Peyer's patch (tissue), 4 donors: ENCODE results near the gene C19orf73. TPM values are rescaled to one million over a fixed set of nuclear protein-coding genes. Genes with fewer than 3 reads are reported as not detected.
A peak's percentile ranks its signal among the peaks of the same experiment; 100 is the strongest.
"Not testable (repeated sequence)": the region's sequence is repeated elsewhere in the genome, so short reads cannot be mapped to it uniquely, and the experiment has no call there.

Experiments
- DNase-seq, 3 donors: peaks; one replicate each; pipeline ENCODE4 v3.0.0-alpha.2; 2017 to 2019
- H3K27ac ChIP-seq, 4 donors: fragments of 200-600 bp; sonication (generic); one replicate each; pipeline ENCODE4 v1.5.1; 2016 to 2019
- H3K27me3 ChIP-seq, 2 donors: fragments of 200-600 bp; sonication (generic); one replicate each; pipeline ENCODE4 v1.5.1; 2019
- H3K36me3 ChIP-seq, 3 donors: fragments of 200-600 bp; sonication (generic); one replicate each; pipeline ENCODE4 v1.5.1; 2016 to 2019
- H3K4me1 ChIP-seq, 4 donors: fragments of 200-600 bp; sonication (generic); one replicate each; pipeline ENCODE4 v1.5.1; 2016 to 2019
- H3K4me3 ChIP-seq, 4 donors: fragments of 200-600 bp; sonication (generic); 1 replicate in 3 of 4; 2 replicates in 1 of 4; pipeline ENCODE4 v1.5.1; 2016 to 2019; ENCODE audit warnings: mild to moderate bottlenecking in 1 of 4
- H3K9me3 ChIP-seq, 4 donors: fragments of 200-600 bp; sonication (generic); one replicate each; pipeline ENCODE4 v1.5.1; 2016 to 2019; ENCODE audit warnings: mild to moderate bottlenecking in 1 of 4
- POLR2A ChIP-seq, 2 donors: fragments of 450-650 bp; IDR thresholded peaks; one replicate each; pipeline ENCODE4 v1.5.1; 2017; ENCODE audit warnings: antibody characterized with exemption in 2 of 2, mild to moderate bottlenecking in 2 of 2, moderate library complexity in 2 of 2
- total RNA-seq, 4 donors: library from RNA; depleted of rRNA; stranded (reverse); fragments of >200 nt; gene quantifications; one replicate each; pipeline ENCODE4 v1.1.0, GENCODE V29; 2016
- TF ChIP-seq, protein P1 (sequence below), 6 experiments: fragments of 450-650 bp in 4 of 6; fragments of 200-600 bp in 2 of 6; sonication (generic) in 1 of 6; IDR thresholded peaks; one replicate each; pipeline ENCODE4 v1.5.1; 2017 to 2019; ENCODE audit warnings: antibody characterized with exemption in 6 of 6, mild to moderate bottlenecking in 3 of 6, moderate library complexity in 1 of 6

The C19orf73 gene
- total RNA-seq, 4 donors from 2014 or later = 3.6 to 6.1 (median 4.6) TPM; not detected in 1

DNA sequence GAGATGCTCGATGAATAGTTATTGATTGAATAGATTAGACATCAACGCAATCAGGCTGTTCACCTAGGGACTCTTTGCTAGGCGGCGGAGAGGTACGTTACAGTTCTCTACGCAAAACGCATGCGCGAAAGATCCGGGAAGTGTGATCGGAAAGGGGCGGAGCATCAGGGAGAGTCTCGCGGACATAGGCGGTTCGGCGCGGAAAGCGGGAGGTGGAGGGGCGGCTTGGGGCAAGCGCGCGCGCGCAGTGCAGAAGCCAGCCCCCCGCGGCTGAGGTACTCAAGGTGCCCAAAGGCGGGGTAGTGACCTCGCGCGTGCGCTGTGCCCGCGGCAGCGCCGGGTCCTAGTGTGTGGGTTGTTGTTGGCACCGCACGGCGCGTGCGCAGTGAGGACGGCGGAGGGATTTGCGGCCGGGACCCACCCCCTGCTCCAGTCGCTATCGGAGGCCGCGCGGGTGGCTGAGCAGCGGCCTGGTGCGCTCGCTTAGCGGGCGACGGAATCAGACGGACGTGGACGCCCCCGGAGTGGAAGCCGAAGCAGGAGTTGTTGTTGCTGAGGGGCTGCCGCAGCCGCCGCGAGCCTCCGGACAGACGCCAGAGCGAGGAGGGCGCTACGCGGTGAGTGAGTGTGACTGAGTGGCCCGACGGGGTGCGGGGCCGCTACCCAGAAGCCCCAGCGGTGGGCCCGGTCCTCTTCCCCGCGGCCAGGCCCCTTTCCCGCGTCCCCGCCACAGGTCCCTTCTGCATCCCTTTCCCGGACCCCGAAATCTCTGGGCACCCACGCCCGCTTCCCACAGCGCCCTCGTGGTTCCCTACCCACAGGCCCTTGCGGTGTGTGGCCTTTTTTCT, 33.7 kb downstream of the C19orf73 start, which contains the start of gene SNRNP70:
Gene SNRNP70, plus strand, starts transcription at position 432 of the 848 bp plus-strand sequence. CDS start 964 bp downstream, outside the sequence.
- Histone ChIP-seq H3K4me1 (peaks cover 0 to 29% (median 5%) of the 10 kb centered on the region in 4 donors), H3K27ac (peak within 1 kb of the TSS; percentile 82 to 94 (median 90)), H3K36me3 (peaks cover 0 to 11% (median 0%) of the 10 kb centered on the region in 3 donors), H3K9me3 (no peaks in the 10 kb centered on the region), H3K27me3 (no peaks in the 10 kb centered on the region), H3K4me3 (peak within 1 kb of the TSS; percentile 82 to 96 (median 91))
- TF ChIP-seq POLR2A (IDR thresholded peaks at IDR 0.05) = peak; percentile 79 to 88
- TF ChIP-seq, protein P1, sequence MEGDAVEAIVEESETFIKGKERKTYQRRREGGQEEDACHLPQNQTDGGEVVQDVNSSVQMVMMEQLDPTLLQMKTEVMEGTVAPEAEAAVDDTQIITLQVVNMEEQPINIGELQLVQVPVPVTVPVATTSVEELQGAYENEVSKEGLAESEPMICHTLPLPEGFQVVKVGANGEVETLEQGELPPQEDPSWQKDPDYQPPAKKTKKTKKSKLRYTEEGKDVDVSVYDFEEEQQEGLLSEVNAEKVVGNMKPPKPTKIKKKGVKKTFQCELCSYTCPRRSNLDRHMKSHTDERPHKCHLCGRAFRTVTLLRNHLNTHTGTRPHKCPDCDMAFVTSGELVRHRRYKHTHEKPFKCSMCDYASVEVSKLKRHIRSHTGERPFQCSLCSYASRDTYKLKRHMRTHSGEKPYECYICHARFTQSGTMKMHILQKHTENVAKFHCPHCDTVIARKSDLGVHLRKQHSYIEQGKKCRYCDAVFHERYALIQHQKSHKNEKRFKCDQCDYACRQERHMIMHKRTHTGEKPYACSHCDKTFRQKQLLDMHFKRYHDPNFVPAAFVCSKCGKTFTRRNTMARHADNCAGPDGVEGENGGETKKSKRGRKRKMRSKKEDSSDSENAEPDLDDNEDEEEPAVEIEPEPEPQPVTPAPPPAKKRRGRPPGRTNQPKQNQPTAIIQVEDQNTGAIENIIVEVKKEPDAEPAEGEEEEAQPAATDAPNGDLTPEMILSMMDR (IDR thresholded peaks at IDR 0.05) = peak in 1 of 6 experiments; percentile 3
- peak; percentile 97 to 100 (median 99) for DNase-seq

DNA sequence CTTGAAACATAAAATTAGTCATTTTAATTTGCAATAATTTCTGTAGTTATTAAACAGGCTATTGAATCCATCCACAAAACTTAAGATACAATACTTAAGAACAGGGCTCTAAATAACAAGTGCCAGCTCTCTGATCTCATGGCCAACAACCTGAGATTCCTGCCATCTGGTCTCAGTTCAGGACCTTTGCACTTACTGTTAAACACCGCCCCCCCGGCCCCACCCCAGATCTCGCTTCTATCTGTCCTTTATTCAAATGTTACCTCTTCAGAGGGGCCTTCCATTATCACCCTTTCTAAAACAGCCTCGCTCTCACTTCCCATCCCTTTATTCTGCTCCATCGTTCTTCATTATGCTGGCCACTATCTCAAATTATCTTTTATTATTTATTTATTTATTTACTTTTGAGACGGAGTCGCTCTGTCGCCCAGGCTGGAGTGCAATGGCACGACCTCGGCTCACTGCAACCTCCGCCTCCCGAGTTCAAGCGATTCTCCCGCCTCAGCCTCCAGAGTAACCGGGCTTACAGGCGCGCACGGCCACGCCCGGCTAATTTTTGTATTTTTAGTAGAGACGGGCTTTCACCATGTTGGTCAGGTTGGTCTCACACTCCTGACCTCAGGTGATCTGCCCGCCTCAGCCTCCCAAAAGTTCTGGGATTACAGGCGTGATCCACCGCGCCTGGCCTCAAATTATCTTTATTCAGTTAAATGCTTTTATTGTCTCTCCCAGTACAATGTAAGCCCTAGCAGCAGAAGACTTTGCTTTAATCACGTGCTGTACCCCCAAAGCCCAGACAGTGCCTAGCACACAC, 34.5 kb downstream of the C19orf73 start:
- Histone ChIP-seq H3K27ac (peak overlapping the region; percentile 82 to 94 (median 90)), H3K36me3 (peaks cover 0 to 5% (median 0%) of the 10 kb centered on the region in 3 donors), H3K4me1 (peaks cover 0 to 29% (median 5%) of the 10 kb centered on the region in 4 donors), H3K9me3 (no peaks in the 10 kb centered on the region), H3K27me3 (no peaks in the 10 kb centered on the region), H3K4me3 (peak overlapping the region; percentile 82 to 96 (median 91))
- TF ChIP-seq, protein P1 (IDR thresholded peaks at IDR 0.05) = no peak
- no peak for TF ChIP-seq POLR2A (IDR thresholded peaks at IDR 0.05)
- DNase-seq = peak in 1 of 3 donors; percentile 59

DNA sequence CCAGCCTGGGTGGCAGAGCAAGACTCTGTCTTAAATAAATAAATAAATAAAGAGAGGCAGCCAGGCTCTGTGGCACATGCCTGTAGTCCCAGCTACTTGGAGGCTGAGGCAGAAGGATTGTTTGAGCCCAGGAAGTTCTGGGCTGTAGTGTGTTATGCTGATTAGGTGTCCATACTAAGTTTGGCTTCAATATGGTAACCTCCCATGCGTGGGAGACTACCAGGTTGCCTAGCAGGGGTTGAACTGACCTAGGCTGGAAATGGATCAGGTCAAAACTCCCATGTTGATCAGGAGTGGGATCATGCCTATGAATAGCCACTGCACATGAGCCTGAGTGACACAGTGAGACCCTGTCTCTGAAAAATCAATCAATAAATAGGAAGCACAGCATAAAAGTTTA, 37.7 kb downstream of the C19orf73 start:
- DNase-seq = no peak
- TF ChIP-seq, protein P1 (IDR thresholded peaks at IDR 0.05) = no peak
- TF ChIP-seq POLR2A (IDR thresholded peaks at IDR 0.05) = no peak
- H3K4me3 ChIP-seq = no peak overlapping the region
- H3K27ac ChIP-seq = no peak overlapping the region
- H3K9me3 ChIP-seq = no peaks in the 10 kb centered on the region
- H3K27me3 ChIP-seq = no peaks in the 10 kb centered on the region
- peaks cover 0 to 9% (median 1%) of the 10 kb centered on the region in 4 donors for H3K4me1 ChIP-seq
- H3K36me3 ChIP-seq = no peaks in the 10 kb centered on the region

DNA sequence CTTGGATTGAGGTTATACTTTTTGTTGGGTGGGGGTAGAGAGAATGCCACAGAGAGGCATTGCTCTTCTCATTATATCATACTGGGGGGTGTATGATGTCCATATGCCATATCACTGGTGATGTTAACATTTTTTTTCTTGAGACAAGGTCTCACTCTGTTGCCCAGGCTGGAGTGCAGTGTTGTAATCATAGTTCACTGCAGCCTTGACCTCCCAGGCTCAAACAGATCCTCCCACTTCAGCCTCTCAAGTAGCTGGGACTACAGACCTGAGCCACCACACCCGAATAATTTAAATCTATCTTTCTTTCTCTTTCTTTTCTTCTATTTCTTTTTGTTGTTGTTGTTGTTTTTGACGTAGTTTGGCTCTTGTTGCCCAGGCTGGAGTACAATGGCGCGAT, 38.6 kb downstream of the C19orf73 start:
- no peak for DNase-seq
- no peaks in the 10 kb centered on the region for H3K27me3 ChIP-seq
- TF ChIP-seq POLR2A (IDR thresholded peaks at IDR 0.05) = no peak
- TF ChIP-seq, protein P1 (IDR thresholded peaks at IDR 0.05) = no peak
- no peaks in the 10 kb centered on the region for H3K9me3 ChIP-seq
- no peak overlapping the region for H3K4me3 ChIP-seq
- H3K4me1 ChIP-seq = peaks cover 0 to 5% (median 0%) of the 10 kb centered on the region in 4 donors
- no peaks in the 10 kb centered on the region for H3K36me3 ChIP-seq
- no peak overlapping the region for H3K27ac ChIP-seq

DNA sequence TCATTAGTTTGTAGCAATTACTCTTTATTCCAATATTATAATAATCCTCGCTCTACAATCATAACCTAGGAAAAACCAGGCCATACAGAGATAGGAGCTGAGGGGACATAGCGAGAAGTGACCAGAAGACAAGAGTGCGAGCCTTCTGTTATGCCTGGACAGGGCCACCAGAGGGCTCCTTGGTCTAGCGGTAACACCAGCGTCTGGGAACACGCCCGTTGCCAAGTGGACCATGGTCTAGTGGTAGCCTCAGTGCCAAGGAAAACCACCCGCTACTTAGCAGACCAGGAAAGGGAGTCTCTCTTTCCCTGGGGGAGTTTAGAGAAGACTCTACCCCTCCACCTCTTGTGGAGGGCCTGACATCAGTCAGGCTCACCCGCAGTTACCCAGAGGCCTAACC, 44.1 kb downstream of the C19orf73 start:
- peak; percentile 35 to 86 (median 75) for DNase-seq
- H3K27ac ChIP-seq, H3K9me3 ChIP-seq, H3K4me3 ChIP-seq, H3K4me1 ChIP-seq, H3K36me3 ChIP-seq: not testable (repeated sequence)
- TF ChIP-seq, protein P1 (IDR thresholded peaks at IDR 0.05) = peak; percentile 26 to 86 (median 72)
- H3K27me3 ChIP-seq = peaks cover 0 to 21% of the 10 kb centered on the region in 2 donors
